Measurements from ENCODE around the gene EPB42.

EPB42 gene

GRCh38 chr15:43215961-43216360 is 4.9 kb downstream of the EPB42 start:
- no peaks in the 10 kb centered on the region for H3K36me3 ChIP-seq (ENCODE audit: control insufficient read depth, insufficient read depth, low read length)
- H3K9me3 ChIP-seq (ENCODE audit: control insufficient read depth, low read length): no peaks in the 10 kb centered on the region
- no peak overlapping the region for H3K4me2 ChIP-seq (ENCODE audit: low read length)
- H3K4me1 ChIP-seq: no peaks in the 10 kb centered on the region
- no peaks in the 10 kb centered on the region for H3K27me3 ChIP-seq (ENCODE audit: control insufficient read depth, insufficient read depth, low read length)
- TF ChIP-seq, protein P1, sequence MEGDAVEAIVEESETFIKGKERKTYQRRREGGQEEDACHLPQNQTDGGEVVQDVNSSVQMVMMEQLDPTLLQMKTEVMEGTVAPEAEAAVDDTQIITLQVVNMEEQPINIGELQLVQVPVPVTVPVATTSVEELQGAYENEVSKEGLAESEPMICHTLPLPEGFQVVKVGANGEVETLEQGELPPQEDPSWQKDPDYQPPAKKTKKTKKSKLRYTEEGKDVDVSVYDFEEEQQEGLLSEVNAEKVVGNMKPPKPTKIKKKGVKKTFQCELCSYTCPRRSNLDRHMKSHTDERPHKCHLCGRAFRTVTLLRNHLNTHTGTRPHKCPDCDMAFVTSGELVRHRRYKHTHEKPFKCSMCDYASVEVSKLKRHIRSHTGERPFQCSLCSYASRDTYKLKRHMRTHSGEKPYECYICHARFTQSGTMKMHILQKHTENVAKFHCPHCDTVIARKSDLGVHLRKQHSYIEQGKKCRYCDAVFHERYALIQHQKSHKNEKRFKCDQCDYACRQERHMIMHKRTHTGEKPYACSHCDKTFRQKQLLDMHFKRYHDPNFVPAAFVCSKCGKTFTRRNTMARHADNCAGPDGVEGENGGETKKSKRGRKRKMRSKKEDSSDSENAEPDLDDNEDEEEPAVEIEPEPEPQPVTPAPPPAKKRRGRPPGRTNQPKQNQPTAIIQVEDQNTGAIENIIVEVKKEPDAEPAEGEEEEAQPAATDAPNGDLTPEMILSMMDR (IDR thresholded peaks at IDR 0.05): no peak
- H3K79me2 ChIP-seq: no peaks in the 10 kb centered on the region
- no peak overlapping the region for H3K27ac ChIP-seq
- no peak overlapping the region for H2AFZ ChIP-seq
- H3K4me3 ChIP-seq (ENCODE audit: low read depth, low read length): no peak overlapping the region
- no peak overlapping the region for H3K9ac ChIP-seq

GRCh38 chr15:43214592-43215295 is 6.1 kb downstream of the EPB42 start:
- H3K36me3 ChIP-seq (ENCODE audit: control insufficient read depth, insufficient read depth, low read length): no peaks in the 10 kb centered on the region
- TF ChIP-seq, protein P1 (IDR thresholded peaks at IDR 0.05): no peak
- no peak overlapping the region for H3K9ac ChIP-seq
- H3K4me2 ChIP-seq (ENCODE audit: low read length): no peak overlapping the region
- H3K9me3 ChIP-seq (ENCODE audit: control insufficient read depth, low read length): no peaks in the 10 kb centered on the region
- H3K4me3 ChIP-seq (ENCODE audit: low read depth, low read length): no peak overlapping the region
- H3K4me1 ChIP-seq: no peaks in the 10 kb centered on the region
- no peak overlapping the region for H3K27ac ChIP-seq
- H3K27me3 ChIP-seq (ENCODE audit: control insufficient read depth, insufficient read depth, low read length): no peaks in the 10 kb centered on the region
- no peak overlapping the region for H2AFZ ChIP-seq
- no peaks in the 10 kb centered on the region for H3K79me2 ChIP-seq

GRCh38 chr15:43214169-43214568 is 6.6 kb downstream of the EPB42 start:
- no peaks in the 10 kb centered on the region for H3K36me3 ChIP-seq (ENCODE audit: control insufficient read depth, insufficient read depth, low read length)
- TF ChIP-seq, protein P1 (IDR thresholded peaks at IDR 0.05): no peak
- H3K9ac ChIP-seq: no peak overlapping the region
- H3K27ac ChIP-seq: no peak overlapping the region
- H3K4me2 ChIP-seq (ENCODE audit: low read length): no peak overlapping the region
- H3K4me1 ChIP-seq: no peaks in the 10 kb centered on the region
- H3K27me3 ChIP-seq (ENCODE audit: control insufficient read depth, insufficient read depth, low read length): no peaks in the 10 kb centered on the region
- no peaks in the 10 kb centered on the region for H3K79me2 ChIP-seq
- H2AFZ ChIP-seq: no peak overlapping the region
- H3K4me3 ChIP-seq (ENCODE audit: low read depth, low read length): no peak overlapping the region
- H3K9me3 ChIP-seq (ENCODE audit: control insufficient read depth, low read length): no peaks in the 10 kb centered on the region

- no peaks in the 10 kb centered on the region for H3K27me3 ChIP-seq (ENCODE audit: control insufficient read depth, insufficient read depth, low read length)
- no peak overlapping the region for H3K9ac ChIP-seq
- no peaks in the 10 kb centered on the region for H3K9me3 ChIP-seq (ENCODE audit: control insufficient read depth, low read length)
- H3K79me2 ChIP-seq: no peaks in the 10 kb centered on the region
- TF ChIP-seq, protein P1 (IDR thresholded peaks at IDR 0.05): no peak
- H3K27ac ChIP-seq: no peak overlapping the region
- no peaks in the 10 kb centered on the region for H3K36me3 ChIP-seq (ENCODE audit: control insufficient read depth, insufficient read depth, low read length)
- no peak overlapping the region for H2AFZ ChIP-seq
- H3K4me1 ChIP-seq: no peaks in the 10 kb centered on the region
- H3K4me3 ChIP-seq (ENCODE audit: low read depth, low read length): no peak overlapping the region
- H3K4me2 ChIP-seq (ENCODE audit: low read length): no peak overlapping the region
Measured at GRCh38 chr15:43213466-43213865, 7.4 kb downstream of the EPB42 start.

- H3K4me2 ChIP-seq (ENCODE audit: low read length): no peak overlapping the region
- no peak overlapping the region for H3K4me3 ChIP-seq (ENCODE audit: low read depth, low read length)
- no peaks in the 10 kb centered on the region for H3K36me3 ChIP-seq (ENCODE audit: control insufficient read depth, insufficient read depth, low read length)
- H2AFZ ChIP-seq: no peak overlapping the region
- H3K4me1 ChIP-seq: no peaks in the 10 kb centered on the region
- H3K9ac ChIP-seq: no peak overlapping the region
- no peaks in the 10 kb centered on the region for H3K27me3 ChIP-seq (ENCODE audit: control insufficient read depth, insufficient read depth, low read length)
- no peaks in the 10 kb centered on the region for H3K79me2 ChIP-seq
- no peaks in the 10 kb centered on the region for H3K9me3 ChIP-seq (ENCODE audit: control insufficient read depth, low read length)
- H3K27ac ChIP-seq: no peak overlapping the region
- TF ChIP-seq, protein P1 (IDR thresholded peaks at IDR 0.05): no peak
Measured at GRCh38 chr15:43212951-43213350, 7.9 kb downstream of the EPB42 start.

Measured in parathyroid adenoma (tissue), 2 donors.